CD14-positive monocyte (primary cell): ENCODE data around the gene UGT2A2. TPM values are rescaled to one million over a fixed set of nuclear protein-coding genes. Genes with fewer than 3 reads are reported as not detected.

Experiments used
- DNase-seq, 3 donors: peaks; one replicate each; pipeline ENCODE4 v3.0.0-alpha.2; 2011 to 2022
- H2AFZ ChIP-seq: 2 replicates; pipeline ENCODE4 v1.6.0; 2012; ENCODE audit warnings: mild to moderate bottlenecking, low read depth, low read length, inconsistent platforms; ENCODE audit not compliant: insufficient read depth, poor library complexity, severe bottlenecking
- H3K27ac ChIP-seq, 2 donors: 1 replicate in 1 of 2; 2 replicates in 1 of 2; pipeline ENCODE4 v1.5.1; 2012 to 2013; ENCODE audit warnings: low read length in 2 of 2, control low read depth in 1 of 2, inconsistent platforms in 1 of 2, low read depth in 1 of 2, mild to moderate bottlenecking in 1 of 2
- H3K27me3 ChIP-seq, 2 donors: one replicate each; pipeline versions ENCODE4 v1.6.0 to v1.6.1; 2011 to 2013; ENCODE audit warnings: low read length in 2 of 2; ENCODE audit not compliant: control insufficient read depth in 2 of 2, insufficient read depth in 2 of 2
- H3K36me3 ChIP-seq, 2 donors: replicated peaks in 1 of 2; 1 replicate in 1 of 2; 2 replicates in 1 of 2; pipeline versions ENCODE4 v1.5.1 to v1.6.1; 2012 to 2013; ENCODE audit warnings: low read length in 2 of 2, control low read depth in 1 of 2, inconsistent platforms in 1 of 2, mild to moderate bottlenecking in 1 of 2; ENCODE audit not compliant: insufficient read depth in 2 of 2, control insufficient read depth in 1 of 2
- H3K4me1 ChIP-seq, 2 donors: 1 replicate in 1 of 2; 2 replicates in 1 of 2; pipeline versions ENCODE4 v1.5.1 to v1.6.1; 2012 to 2013; ENCODE audit warnings: low read length in 2 of 2, control low read depth in 1 of 2, inconsistent platforms in 1 of 2, mild to moderate bottlenecking in 1 of 2, moderate library complexity in 1 of 2; ENCODE audit not compliant: insufficient read depth in 2 of 2, control insufficient read depth in 1 of 2
- H3K4me2 ChIP-seq: replicated peaks from 2 replicates; pipeline ENCODE3; 2012; ENCODE audit warnings: low read length, moderate library complexity, mild to moderate bottlenecking; ENCODE audit not compliant: poor library complexity, severe bottlenecking; ENCODE audit errors: extremely low read depth
- H3K4me3 ChIP-seq, 3 experiments: fragments of 200-600 bp in 1 of 3; sonication (generic) in 1 of 3; replicated peaks in 1 of 3; 1 replicate in 2 of 3; 2 replicates in 1 of 3; pipeline ENCODE4 v1.5.1; 2011 to 2013; ENCODE audit warnings: low read length in 3 of 3, mild to moderate bottlenecking in 3 of 3, control low read depth in 2 of 3, low read depth in 2 of 3, inconsistent platforms in 1 of 3, moderate library complexity in 1 of 3
- H3K79me2 ChIP-seq: 2 replicates; pipeline ENCODE4 v1.6.0; 2012; ENCODE audit warnings: mild to moderate bottlenecking, control low read depth, inconsistent platforms, low read length, moderate library complexity; ENCODE audit not compliant: insufficient read depth
- H3K9ac ChIP-seq: 2 replicates; pipeline ENCODE4 v1.6.0; 2017; ENCODE audit warnings: low read length, mild to moderate bottlenecking; ENCODE audit not compliant: insufficient read depth, poor library complexity, severe bottlenecking
- H3K9me3 ChIP-seq, 2 donors: replicated peaks in 1 of 2; 1 replicate in 1 of 2; 2 replicates in 1 of 2; pipeline versions ENCODE4 v1.5.1 to v1.6.1; 2012 to 2013; ENCODE audit warnings: low read length in 2 of 2, control low read depth in 1 of 2; ENCODE audit not compliant: control insufficient read depth in 1 of 2, insufficient read depth in 1 of 2
- H4K20me1 ChIP-seq: 2 replicates; pipeline ENCODE4 v1.6.0; 2012; ENCODE audit warnings: mild to moderate bottlenecking, low read length, control low read depth, moderate library complexity; ENCODE audit not compliant: insufficient read depth
- H3K27ac Mint-ChIP-seq, 7 donors: one replicate each; pipeline ENCODE4 v1.8.0; 2020; ENCODE audit warnings: mild to moderate bottlenecking in 7 of 7, mixed read lengths in 7 of 7, moderate library complexity in 6 of 7, inconsistent platforms in 2 of 7
- H3K27me3 Mint-ChIP-seq, 3 donors: one replicate each; pipeline ENCODE4 v1.8.0; 2021 to 2022; ENCODE audit warnings: low read depth in 3 of 3, mild to moderate bottlenecking in 3 of 3, mixed read lengths in 3 of 3, moderate library complexity in 3 of 3, inconsistent platforms in 1 of 3
- H3K36me3 Mint-ChIP-seq, 2 donors: one replicate each; pipeline ENCODE4 v1.8.0; 2020; ENCODE audit warnings: mixed read lengths in 2 of 2, inconsistent platforms in 1 of 2, mild to moderate bottlenecking in 1 of 2
- H3K4me1 Mint-ChIP-seq: one replicate; pipeline ENCODE4 v1.8.0; 2020; ENCODE audit warnings: mild to moderate bottlenecking, mixed read lengths
- H3K4me3 Mint-ChIP-seq, 2 donors: one replicate each; pipeline ENCODE4 v1.8.0; 2020; ENCODE audit warnings: mild to moderate bottlenecking in 2 of 2, mixed read lengths in 2 of 2, moderate library complexity in 1 of 2
- H3K9me3 Mint-ChIP-seq, 7 donors: one replicate each; pipeline ENCODE4 v1.8.0; 2020 to 2022; ENCODE audit warnings: mixed read lengths in 7 of 7, mild to moderate bottlenecking in 6 of 7, moderate library complexity in 6 of 7, inconsistent platforms in 2 of 7
- WGBS: methylation state at CpG from one replicate; pipeline ENCODE4 v1.1.5; 2013; ENCODE audit warnings: missing lambda C conversion rate; ENCODE audit not compliant: insufficient coverage; 5-methylcytosine and 5-hydroxymethylcytosine counted together
- intact Hi-C, 2 donors: fragments of 100-400 bp; cut with micrococcal nuclease; formaldehyde crosslinking; loops; one replicate each; pipeline versions ENCODE4 v1.15.0 to v1.15.1; 2023
- polyA plus RNA-seq, 3 donors: library from polyadenylated mRNA; depleted of rRNA in 1 of 3; unstranded in 2 of 3; stranded (reverse) in 1 of 3; fragments of 300-500 nt in 2 of 3; fragments of >200 nt in 1 of 3; fragmentation: Illumina TruSeq in 2 of 3; gene quantifications; 1 replicate in 2 of 3; 2 replicates in 1 of 3; pipeline ENCODE4 v1.2.3, GENCODE V29; 2012 to 2021
- TF ChIP-seq, protein P1 (sequence below): fragments of 200-600 bp; IDR thresholded peaks from one replicate; pipeline ENCODE4 v1.8.0; 2022; ENCODE audit warnings: antibody characterized with exemption, mild to moderate bottlenecking

Gene UGT2A2
- polyA plus RNA-seq, 3 donors = not detected

DNA sequence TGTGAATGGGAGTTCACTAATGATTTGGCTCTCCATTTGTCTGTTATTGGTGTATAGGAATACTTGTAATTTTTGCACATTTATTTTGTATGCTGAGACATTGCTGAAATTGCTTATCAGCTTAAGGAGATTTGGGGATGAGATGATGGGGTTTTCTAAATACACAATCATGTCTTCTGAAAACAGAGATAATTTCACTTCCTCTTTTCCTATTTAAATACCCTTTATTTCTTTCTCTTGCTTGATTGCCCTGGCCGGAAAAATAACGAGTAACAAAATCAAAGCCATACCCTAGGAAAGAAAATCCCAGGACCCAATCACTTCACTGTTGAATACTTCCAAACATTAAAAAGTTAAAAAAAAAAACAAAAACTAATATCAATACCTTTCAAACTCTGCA, 76.0 kb downstream of the UGT2A2 start:
- 63% methylated on average over 2 of the region's 2 CpGs for WGBS
- Mint-ChIP-seq H3K9me3 (peaks cover 0 to 3% (median 0%) of the 10 kb centered on the region in 7 donors), H3K27ac (no peak overlapping the region)

DNA sequence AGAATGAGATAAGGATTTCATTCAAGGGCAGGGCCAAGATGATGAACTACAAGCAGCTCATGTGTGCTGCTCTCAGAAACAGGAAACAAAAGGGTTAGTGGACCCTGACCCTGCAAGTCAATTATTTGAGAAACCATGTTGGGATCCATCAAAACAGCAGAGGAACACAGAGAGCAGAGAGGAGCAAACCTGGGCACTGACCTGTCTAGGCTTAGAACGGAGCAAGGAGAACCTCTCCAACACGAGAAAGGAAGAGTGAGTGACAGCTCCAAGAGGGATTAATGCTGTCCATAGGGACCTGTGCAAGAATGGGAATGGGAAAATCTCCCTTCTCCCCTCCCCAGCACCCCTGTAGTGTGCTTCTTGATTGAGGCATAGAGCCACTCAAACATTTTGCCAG, 89.8 kb downstream of the UGT2A2 start:
- no peak for DNase-seq
- Mint-ChIP-seq H3K27me3 (peaks cover 0 to 2% (median 0%) of the 10 kb centered on the region in 3 donors), H3K36me3 (no peaks in the 10 kb centered on the region), H3K27ac (no peak overlapping the region), H3K4me3 (no peak overlapping the region), H3K9me3 (peaks cover 0 to 17% (median 0%) of the 10 kb centered on the region in 7 donors), H3K4me1 (no peaks in the 10 kb centered on the region)
- Histone ChIP-seq H3K9ac (no peak overlapping the region), H4K20me1 (no peaks in the 10 kb centered on the region), H3K4me1 (no peaks in the 10 kb centered on the region), H3K9me3 (no peaks in the 10 kb centered on the region), H3K79me2 (no peaks in the 10 kb centered on the region), H3K27me3 (no peaks in the 10 kb centered on the region), H2AFZ (no peak overlapping the region), H3K36me3 (no peaks in the 10 kb centered on the region), H3K4me3 (no peak overlapping the region), H3K4me2 (no peak overlapping the region), H3K27ac (no peak overlapping the region)
- WGBS = no CpG with 5 or more reads among the region's 2 CpGs
- TF ChIP-seq, protein P1, sequence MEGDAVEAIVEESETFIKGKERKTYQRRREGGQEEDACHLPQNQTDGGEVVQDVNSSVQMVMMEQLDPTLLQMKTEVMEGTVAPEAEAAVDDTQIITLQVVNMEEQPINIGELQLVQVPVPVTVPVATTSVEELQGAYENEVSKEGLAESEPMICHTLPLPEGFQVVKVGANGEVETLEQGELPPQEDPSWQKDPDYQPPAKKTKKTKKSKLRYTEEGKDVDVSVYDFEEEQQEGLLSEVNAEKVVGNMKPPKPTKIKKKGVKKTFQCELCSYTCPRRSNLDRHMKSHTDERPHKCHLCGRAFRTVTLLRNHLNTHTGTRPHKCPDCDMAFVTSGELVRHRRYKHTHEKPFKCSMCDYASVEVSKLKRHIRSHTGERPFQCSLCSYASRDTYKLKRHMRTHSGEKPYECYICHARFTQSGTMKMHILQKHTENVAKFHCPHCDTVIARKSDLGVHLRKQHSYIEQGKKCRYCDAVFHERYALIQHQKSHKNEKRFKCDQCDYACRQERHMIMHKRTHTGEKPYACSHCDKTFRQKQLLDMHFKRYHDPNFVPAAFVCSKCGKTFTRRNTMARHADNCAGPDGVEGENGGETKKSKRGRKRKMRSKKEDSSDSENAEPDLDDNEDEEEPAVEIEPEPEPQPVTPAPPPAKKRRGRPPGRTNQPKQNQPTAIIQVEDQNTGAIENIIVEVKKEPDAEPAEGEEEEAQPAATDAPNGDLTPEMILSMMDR = no peak
- intact Hi-C loops = no loop called here

More for the DNA sequence above, 76.0 kb downstream of the UGT2A2 start:
- Mint-ChIP-seq H3K4me3 (no peak overlapping the region), H3K36me3 (no peaks in the 10 kb centered on the region), H3K4me1 (no peaks in the 10 kb centered on the region), H3K27me3 (peaks cover 0 to 3% (median 0%) of the 10 kb centered on the region in 3 donors)
- no peak overlapping the region for H3K4me2 ChIP-seq
- DNase-seq = no peak
- no peaks in the 10 kb centered on the region for H3K4me1 ChIP-seq
- peaks cover 0 to 4% of the 10 kb centered on the region in 2 donors for H3K9me3 ChIP-seq
- TF ChIP-seq, protein P1 = no peak
- no peak overlapping the region for H3K4me3 ChIP-seq
- H2AFZ ChIP-seq = no peak overlapping the region
- no peaks in the 10 kb centered on the region for H3K79me2 ChIP-seq
- intact Hi-C loops = no loop called here
- no peaks in the 10 kb centered on the region for H4K20me1 ChIP-seq
- H3K9ac ChIP-seq = no peak overlapping the region
- H3K27ac ChIP-seq = no peak overlapping the region
- no peaks in the 10 kb centered on the region for H3K36me3 ChIP-seq
- no peaks in the 10 kb centered on the region for H3K27me3 ChIP-seq
